DLD1 (cell line): ENCODE data around the gene FAM83F.

Experiments used
- in situ Hi-C: cut with HindIII; loops from 2 replicates; pipeline ENCODE4 v1.10.0; 2017; ENCODE audit warnings: low sequenced_read_pairs

FAM83F gene

GRCh38 chr22:39965748-39966147, 29.0 kb upstream of the FAM83F start:
- in situ Hi-C loops, result no loop called here

- in situ Hi-C loops, result no loop called here
Observed at GRCh38 chr22:39966470-39966869, 28.3 kb upstream of the FAM83F start.

- in situ Hi-C loops, result no loop called here
Observed at GRCh38 chr22:39967103-39967829, 27.5 kb upstream of the FAM83F start.

- in situ Hi-C loops, result no loop called here
Observed at GRCh38 chr22:39967996-39968972, 26.5 kb upstream of the FAM83F start.

GRCh38 chr22:39970742-39971141, 24.0 kb upstream of the FAM83F start:
- in situ Hi-C loops, result no loop called here

GRCh38 chr22:39972641-39973040, 22.1 kb upstream of the FAM83F start:
- in situ Hi-C loops, result no loop called here

- in situ Hi-C loops, result no loop called here
Observed at GRCh38 chr22:39973656-39974055, 21.1 kb upstream of the FAM83F start.

GRCh38 chr22:39974065-39974464, 20.7 kb upstream of the FAM83F start:
- in situ Hi-C loops, result no loop called here

GRCh38 chr22:39979048-39979447, 15.7 kb upstream of the FAM83F start:
- in situ Hi-C loops, result no loop called here

- in situ Hi-C loops, result no loop called here
Observed at GRCh38 chr22:39979458-39979857, 15.3 kb upstream of the FAM83F start.

GRCh38 chr22:39980596-39980995, 14.2 kb upstream of the FAM83F start:
- in situ Hi-C loops, result no loop called here

- in situ Hi-C loops, result no loop called here
Observed at GRCh38 chr22:39983346-39983745, 11.4 kb upstream of the FAM83F start.

GRCh38 chr22:39984006-39984405, 10.7 kb upstream of the FAM83F start:
- in situ Hi-C loops, result no loop called here

- in situ Hi-C loops, result no loop called here
Observed at GRCh38 chr22:39984746-39985145, 10.0 kb upstream of the FAM83F start.

- in situ Hi-C loops, result no loop called here
Observed at GRCh38 chr22:39985383-39986035, 9.2 kb upstream of the FAM83F start.

- in situ Hi-C loops, result no loop called here
Observed at GRCh38 chr22:39988386-39989114, 6.2 kb upstream of the FAM83F start.

GRCh38 chr22:39989633-39990032, 5.1 kb upstream of the FAM83F start:
- in situ Hi-C loops, result no loop called here

- in situ Hi-C loops, result no loop called here
Observed at GRCh38 chr22:39990686-39991085, 4.1 kb upstream of the FAM83F start.

- in situ Hi-C loops, result no loop called here
Observed at GRCh38 chr22:39991159-39991860, 3.4 kb upstream of the FAM83F start.
